ENCODE results near the gene KCND3.

KCND3 gene

DNA sequence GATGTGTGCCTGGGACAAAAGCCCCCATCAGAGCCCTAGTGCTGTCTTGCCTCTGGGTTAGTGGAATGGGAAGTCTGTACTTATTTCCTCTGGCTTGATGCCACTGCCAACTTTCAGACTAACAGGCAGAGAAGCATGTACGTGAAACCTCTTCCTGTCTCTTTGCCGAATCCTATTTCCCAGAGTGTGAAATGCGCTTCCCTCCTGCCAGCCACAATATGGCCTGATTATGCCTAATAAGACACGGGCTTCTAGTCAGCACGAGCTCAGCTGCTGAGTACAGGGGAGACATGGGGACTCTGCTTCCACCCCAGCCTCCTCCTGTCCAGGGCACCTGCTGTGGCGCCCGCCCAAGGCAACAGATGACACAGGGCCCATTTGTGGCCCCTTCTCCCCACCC lies 111.4 kb downstream of the KCND3 start:
- DNase-seq, result no peak

DNA sequence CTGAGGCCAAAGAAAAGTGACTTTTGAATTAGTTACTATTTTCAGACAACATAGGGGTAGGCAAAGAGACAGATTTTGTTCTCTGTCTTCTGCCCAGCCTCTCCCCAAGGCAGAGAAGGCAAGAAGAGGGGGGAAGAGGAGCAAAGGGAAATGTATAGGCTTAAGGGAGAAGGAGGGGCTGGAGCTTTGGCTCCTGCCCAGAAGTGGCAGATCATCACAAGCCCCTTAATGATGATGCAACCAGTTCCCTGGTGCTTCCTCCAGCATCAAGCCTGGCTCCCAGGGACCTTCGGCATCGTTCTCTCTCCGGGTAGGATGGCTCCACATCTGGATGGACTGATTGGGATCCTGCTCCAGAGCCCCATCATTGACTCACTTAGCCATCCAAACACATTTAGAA lies 112.8 kb downstream of the KCND3 start:
- no peak for DNase-seq

DNA sequence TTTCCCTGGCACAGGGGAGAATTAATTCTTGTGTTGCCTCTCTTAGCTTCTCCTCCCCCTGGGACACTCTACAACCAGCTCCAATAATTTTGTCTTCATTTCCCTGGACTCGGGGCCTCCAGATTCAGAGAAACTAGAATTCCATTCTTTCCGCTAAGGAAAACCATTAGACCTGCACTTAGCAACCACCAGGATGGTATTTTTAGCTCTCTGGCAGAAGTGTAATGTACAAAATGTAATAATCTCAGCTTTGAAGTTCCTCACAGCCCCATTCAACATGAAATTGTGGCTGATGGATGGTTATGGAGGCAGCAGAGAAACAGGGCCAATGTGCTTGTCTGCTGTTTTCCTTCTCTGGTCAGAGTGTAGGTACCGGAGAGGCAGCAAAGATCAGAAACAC lies 113.8 kb downstream of the KCND3 start:
- DNase-seq, result no peak

DNA sequence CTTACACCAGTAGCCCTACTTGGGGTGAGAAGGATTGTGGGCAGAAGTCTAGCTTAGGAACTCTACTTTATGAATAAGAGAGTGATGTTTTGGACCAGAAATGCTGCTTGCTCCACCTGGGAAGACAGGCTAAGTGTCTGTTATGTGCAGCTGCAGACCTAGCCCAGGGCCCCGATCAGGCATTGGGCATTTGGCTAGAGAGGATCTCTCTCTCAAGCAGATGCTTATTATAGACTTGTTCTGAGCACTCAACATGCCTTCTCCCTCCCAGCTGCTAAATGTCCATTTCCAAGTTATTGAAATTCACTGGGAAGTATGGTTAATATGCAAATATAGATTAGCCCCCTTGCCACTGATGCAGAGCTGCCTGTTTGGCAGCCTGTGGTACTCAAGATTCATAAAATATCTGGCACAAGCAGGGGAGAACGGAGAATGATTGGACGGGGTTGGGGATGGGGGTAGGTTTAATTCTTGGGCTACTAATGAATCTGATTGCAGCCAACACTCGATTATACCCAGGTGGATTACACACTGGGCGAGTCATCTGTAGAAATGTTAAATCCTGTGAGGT lies 115.9 kb downstream of the KCND3 start:
- DNase-seq, result no peak

- DNase-seq, result no peak
Measured at GRCh38 chr1:111870181-111870580, 119.3 kb downstream of the KCND3 start.

DNA sequence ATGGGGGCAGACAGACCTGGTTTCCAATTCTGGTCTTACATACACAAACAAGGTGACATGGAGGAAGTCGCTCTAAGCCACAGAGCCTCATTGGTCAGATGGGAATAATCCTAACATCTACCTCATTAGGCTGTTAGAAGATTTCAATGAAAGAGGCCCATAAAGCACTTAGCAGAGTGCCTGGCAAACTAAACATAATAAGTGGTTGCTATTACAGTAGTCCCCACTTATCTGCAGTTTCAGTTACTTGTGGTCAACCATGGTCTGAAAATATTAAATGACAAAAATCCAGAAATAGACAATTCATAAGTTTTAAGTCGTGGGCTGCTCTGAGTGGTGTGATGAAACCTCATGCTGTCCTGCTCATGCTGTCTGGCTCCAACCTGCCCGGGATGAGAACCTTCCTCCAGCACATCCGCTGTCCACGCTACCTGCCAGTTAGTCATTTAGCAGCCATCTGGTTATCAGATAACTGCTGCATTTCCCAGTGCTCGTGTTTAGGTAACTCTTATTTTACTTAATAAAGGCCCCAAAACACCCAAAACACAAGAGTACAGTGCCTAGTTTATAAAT lies 121.5 kb downstream of the KCND3 start:
- no peak for DNase-seq

DNA sequence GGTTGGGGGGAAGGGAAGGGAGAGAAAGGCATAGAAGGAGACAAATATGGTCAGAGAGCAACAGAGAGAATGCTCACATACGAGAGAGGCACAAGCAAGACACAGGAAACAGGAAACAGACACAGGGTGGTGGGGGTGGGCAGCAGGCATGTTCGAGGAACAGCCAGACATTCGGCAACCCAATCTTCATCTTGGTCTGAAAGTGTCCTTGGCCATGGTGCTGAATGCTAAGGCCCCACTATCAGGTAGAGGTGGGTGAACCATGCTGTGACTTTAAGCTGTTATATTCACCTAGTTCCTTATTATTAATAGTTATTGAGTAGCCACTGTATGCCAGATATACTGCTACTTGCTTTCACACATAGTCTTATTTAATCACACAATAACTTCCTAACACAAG lies 124.6 kb downstream of the KCND3 start:
- DNase-seq, result no peak

DNA sequence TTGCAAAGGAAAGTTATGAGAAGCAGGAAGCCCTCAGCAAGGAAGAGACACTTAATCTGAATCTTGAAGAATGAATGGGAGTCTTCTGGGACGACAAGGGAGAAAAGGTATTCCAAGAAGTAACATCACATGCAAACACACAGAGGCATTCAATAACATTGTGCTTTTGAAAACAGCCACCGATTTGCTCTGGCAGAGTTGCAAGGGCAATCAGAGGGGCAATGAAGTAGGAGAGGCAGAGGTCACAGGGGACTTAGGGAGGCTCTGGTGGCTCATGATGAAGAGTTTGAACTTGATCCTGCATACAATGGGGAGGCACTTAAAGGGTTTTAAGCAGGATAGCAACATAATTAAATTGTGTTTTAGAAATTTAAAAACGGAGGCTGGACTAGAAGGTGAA lies 126.1 kb downstream of the KCND3 start:
- no peak for DNase-seq

- no peak for DNase-seq
Measured at GRCh38 chr1:111862599-111862998, 126.9 kb downstream of the KCND3 start.

GRCh38 chr1:111861523-111861922 lies 127.9 kb downstream of the KCND3 start:
- no peak for DNase-seq

- DNase-seq, result no peak
Measured at GRCh38 chr1:111857194-111857651, 132.2 kb downstream of the KCND3 start.

DNA sequence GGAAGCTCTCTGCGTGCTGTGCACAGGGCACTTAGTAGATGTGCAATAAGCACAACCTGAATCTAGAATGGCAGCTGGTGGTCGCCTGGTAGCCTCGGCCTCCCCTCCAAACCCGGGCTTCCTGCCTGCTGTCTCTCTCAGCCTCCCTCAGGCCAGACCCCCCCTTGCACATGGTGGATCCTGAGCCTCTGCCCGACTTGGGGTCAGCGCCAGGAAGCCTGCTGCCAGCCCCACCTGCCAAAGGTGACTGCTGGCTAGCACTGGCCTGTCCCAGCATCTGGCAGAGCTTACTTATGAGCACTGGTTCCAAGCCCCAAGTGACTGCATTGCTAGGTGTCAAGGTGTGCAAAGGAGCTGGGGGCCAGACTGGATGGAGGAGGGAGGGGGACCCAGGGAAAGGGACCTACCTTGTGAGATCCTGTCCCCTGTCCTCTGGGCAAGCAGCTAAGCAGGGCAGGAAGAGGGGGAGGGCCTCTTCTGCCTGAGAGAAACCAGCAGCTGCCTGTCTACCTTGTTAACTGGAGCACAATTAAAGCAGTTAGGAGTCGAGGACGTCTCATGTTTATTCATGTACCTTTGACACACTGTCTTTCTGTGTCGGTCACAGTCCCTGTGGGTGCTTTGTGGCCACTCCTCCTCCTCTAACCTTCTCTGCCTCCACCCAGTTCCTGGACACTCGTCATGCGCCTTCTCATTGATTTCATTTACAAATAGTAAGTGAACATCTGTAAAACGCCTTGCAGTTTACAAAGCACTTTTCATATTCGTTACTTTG lies 132.9 kb downstream of the KCND3 start:
- DNase-seq, result no peak

- DNase-seq, result no peak
Measured at GRCh38 chr1:111855260-111855659, 134.2 kb downstream of the KCND3 start.

DNA sequence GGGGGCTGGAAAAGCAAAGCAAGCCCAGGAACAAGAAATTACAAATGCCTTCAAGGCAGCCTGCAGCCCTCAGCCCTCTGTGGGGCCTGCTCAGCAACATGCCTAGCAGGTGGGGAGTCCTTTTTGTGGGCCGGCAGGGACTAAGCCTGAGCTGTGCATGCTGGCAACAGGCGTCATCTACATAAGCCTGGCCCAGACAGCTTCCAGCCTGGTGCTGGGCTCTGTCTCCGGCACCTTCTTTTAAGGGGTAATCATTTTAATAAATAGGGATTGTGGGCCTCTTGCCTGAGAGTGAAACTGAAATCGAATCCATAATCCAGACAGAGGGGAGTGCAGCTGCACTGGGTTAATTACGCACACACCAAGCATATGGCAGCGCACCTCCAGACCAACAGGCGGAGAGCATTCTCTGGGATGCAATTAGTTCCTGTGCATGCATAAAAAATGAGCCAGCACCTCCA lies 137.2 kb downstream of the KCND3 start:
- no peak for DNase-seq

- no peak for DNase-seq
Measured at GRCh38 chr1:111851552-111851951, 137.9 kb downstream of the KCND3 start.

GRCh38 chr1:111850109-111850508 lies 139.4 kb downstream of the KCND3 start:
- no peak for DNase-seq

DNA sequence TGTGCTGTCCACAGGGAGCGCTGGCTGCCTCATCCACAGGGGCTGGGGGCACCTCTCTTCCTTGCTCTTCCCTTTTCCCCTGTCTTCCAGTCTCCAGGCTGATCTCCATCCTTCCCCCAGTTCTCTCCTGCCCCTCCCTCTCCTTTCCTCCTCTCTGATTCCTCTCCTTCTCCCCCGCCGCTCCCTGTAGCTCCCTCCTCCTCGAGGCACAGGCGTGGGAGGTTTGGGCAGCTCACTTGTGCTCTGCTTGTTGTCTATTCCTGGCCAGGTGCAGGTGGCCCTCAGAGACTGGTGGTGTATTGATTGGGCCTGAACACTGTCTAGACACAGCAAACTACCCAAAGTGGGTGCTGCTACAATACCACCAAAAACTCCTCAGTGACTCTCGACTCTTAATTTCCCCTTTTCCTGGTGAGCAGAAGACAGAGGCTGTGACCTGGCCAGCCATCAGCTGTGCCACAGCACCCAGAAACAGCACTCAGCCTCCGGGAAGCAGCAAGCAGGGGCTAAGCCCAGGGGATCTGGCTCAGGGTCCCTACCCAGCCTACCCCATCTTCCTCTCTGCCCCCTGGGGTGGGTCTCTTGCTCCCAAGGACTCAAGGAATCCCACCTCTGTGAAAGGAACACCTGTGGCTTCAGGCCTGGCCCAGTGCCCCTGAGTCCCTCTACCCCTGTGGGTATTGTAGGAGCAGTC lies 140.5 kb downstream of the KCND3 start:
- DNase-seq, result no peak

- DNase-seq, result no peak
Measured at GRCh38 chr1:111847466-111847865, 142.0 kb downstream of the KCND3 start.

DNA sequence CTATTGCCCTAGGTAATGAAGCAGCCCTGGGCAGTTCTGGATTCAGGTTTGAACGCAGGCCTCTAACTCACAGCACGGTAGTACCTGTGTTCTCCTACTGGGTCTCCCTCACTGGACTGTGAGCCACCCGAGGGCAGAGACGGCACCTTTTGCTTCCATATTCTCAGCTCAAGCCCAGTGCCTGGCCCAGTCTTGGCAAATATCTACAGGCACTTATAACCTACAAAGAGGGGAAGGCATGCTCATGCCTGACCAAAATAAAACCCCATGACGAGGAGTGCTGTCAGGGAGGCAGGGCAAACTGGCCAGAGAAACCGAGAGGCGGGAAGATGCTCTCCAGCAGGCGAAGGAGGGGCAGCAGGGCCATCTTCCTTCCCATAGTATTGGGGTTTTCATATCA lies 142.6 kb downstream of the KCND3 start:
- no peak for DNase-seq

- no peak for DNase-seq
Measured at GRCh38 chr1:111843177-111843576, 146.3 kb downstream of the KCND3 start.

DNA sequence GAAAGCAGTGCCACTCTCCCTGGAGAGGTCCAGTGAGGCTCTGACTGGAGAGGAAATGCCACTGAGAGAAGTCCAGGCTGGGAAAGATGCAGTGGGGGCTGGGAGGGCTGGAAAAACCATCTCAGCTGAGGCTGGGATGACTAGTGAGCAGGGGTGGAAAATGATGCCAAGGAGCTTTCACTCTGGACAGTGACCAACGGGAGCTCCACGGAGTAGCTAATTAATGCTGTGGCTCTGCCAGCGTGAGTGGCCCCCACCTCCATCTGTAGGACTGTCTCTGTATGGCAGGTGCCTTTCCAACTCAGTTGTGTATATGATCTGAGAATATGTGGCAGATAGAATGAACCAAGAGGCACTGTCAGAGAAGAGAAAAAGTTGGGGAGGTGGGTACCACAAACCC lies 147.1 kb downstream of the KCND3 start:
- DNase-seq, result no peak

- no peak for DNase-seq
Measured at GRCh38 chr1:111841746-111842145, 147.7 kb downstream of the KCND3 start.

GRCh38 chr1:111841189-111841588 lies 148.3 kb downstream of the KCND3 start:
- no peak for DNase-seq

- DNase-seq, result no peak
Measured at GRCh38 chr1:111837393-111837792, 152.1 kb downstream of the KCND3 start.
